ENCODE measurements around the gene EFNB1. TPM values are rescaled to one million over a fixed set of nuclear protein-coding genes. Genes with fewer than 3 reads are reported as not detected.
"Not testable (repeated sequence)": the region's sequence is repeated elsewhere in the genome, so short reads cannot be mapped to it uniquely, and the experiment has no call there.

EFNB1 gene
- 1 to 10 TPM; 3.1 to 4.2 TPM for total RNA-seq

GRCh38 chrX:68828740-68829581 lies at the start of gene EFNB1:
EFNB1 (plus strand) TSS chrX:68829021; CDS start chrX:68829777, 756 bp downstream.
- CTCF ChIA-PET = interaction anchor here (0.9 to 7.1 kb wide), 11 partner anchors 18 to 459 kb away, joined by 3 to 83 read pairs (median 5); partner anchors contain the start of gene PJA1
- TF ChIP-seq, protein P1, sequence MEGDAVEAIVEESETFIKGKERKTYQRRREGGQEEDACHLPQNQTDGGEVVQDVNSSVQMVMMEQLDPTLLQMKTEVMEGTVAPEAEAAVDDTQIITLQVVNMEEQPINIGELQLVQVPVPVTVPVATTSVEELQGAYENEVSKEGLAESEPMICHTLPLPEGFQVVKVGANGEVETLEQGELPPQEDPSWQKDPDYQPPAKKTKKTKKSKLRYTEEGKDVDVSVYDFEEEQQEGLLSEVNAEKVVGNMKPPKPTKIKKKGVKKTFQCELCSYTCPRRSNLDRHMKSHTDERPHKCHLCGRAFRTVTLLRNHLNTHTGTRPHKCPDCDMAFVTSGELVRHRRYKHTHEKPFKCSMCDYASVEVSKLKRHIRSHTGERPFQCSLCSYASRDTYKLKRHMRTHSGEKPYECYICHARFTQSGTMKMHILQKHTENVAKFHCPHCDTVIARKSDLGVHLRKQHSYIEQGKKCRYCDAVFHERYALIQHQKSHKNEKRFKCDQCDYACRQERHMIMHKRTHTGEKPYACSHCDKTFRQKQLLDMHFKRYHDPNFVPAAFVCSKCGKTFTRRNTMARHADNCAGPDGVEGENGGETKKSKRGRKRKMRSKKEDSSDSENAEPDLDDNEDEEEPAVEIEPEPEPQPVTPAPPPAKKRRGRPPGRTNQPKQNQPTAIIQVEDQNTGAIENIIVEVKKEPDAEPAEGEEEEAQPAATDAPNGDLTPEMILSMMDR (IDR thresholded peaks at IDR 0.05) = no peak
- peak; percentile 93 for ATAC-seq
- POLR2A ChIA-PET = no interaction called here
- H3K27ac Mint-ChIP-seq = peak within 1 kb of the TSS; percentile 75
- intact Hi-C loops (cut with micrococcal nuclease) = loop anchor here (5.0 to 10.0 kb wide), 2 partner anchors 393 to 456 kb away; no protein-coding TSS in a partner anchor
- no peaks in the 10 kb centered on the region for H3K27me3 Mint-ChIP-seq
- peaks cover 20% of the 10 kb centered on the region for H3K4me1 Mint-ChIP-seq (ENCODE audit: low read depth)
- H3K9me3 Mint-ChIP-seq = no peaks in the 10 kb centered on the region
- peak within 1 kb of the TSS; percentile 79 for H3K4me3 Mint-ChIP-seq
- peak; percentile 88 for DNase-seq
- no peaks in the 10 kb centered on the region for H3K36me3 Mint-ChIP-seq (ENCODE audit: low read depth)

DNA sequence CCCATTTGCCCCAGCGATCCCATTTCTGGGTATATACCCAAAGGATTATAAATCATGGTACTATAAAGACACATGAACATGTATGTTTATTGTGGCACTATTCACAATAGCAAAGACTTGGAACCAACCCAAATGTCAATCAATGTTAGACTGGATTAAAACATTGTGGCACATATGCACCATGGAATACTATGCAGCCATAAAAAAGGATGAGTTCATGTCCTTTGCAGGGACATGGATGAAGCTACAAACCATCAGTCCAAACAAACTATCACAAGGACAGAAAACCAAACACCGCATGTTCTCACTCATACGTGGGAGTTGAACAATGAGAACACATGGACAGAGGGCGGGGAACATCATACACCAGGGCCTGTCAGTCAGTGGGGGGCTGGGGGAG lies 47.5 kb upstream of the EFNB1 start:
- H3K36me3 Mint-ChIP-seq (ENCODE audit: low read depth); H3K27ac Mint-ChIP-seq; POLR2A ChIA-PET; H3K27me3 Mint-ChIP-seq; DNase-seq; H3K9me3 Mint-ChIP-seq; ATAC-seq; intact Hi-C loops (cut with micrococcal nuclease); CTCF ChIA-PET; H3K4me3 Mint-ChIP-seq; H3K4me1 Mint-ChIP-seq (ENCODE audit: low read depth): not testable (repeated sequence)

DNA sequence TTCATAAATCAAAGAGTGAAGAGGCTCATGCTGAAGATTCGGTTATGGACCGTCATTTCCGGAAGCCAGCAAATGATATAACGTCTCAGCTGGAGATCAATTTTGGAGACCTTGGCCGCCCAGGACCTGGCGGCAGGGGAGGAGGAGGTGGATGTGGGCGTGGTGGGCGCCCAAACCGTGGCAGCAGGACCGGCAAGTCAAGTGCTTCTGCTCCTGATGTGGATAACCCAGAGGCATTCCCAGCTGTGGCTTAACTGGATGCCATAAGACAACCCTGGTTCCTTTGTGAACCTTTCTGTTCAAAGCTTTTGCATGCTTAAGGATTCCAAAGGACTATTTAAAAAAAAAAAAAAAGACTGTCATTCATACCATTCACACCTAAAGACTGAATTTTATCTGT lies 44.0 kb upstream of the EFNB1 start:
- POLR2A ChIA-PET = no interaction called here
- CTCF ChIA-PET = no interaction called here
- intact Hi-C loops (cut with micrococcal nuclease) = no loop called here

GRCh38 chrX:68786581-68786980 lies 42.2 kb upstream of the EFNB1 start:
- H3K4me3 Mint-ChIP-seq; POLR2A ChIA-PET; H3K27ac Mint-ChIP-seq; H3K4me1 Mint-ChIP-seq (ENCODE audit: low read depth); DNase-seq; H3K27me3 Mint-ChIP-seq; H3K9me3 Mint-ChIP-seq; CTCF ChIA-PET; H3K36me3 Mint-ChIP-seq (ENCODE audit: low read depth); ATAC-seq; intact Hi-C loops (cut with micrococcal nuclease): not testable (repeated sequence)

More for the DNA sequence above, 44.0 kb upstream of the EFNB1 start:
- TF ChIP-seq, protein P1 (IDR thresholded peaks at IDR 0.05) = no peak
- Mint-ChIP-seq H3K36me3 (ENCODE audit: low read depth) (no peaks in the 10 kb centered on the region), H3K27me3 (no peaks in the 10 kb centered on the region), H3K9me3 (no peaks in the 10 kb centered on the region), H3K4me1 (ENCODE audit: low read depth) (no peaks in the 10 kb centered on the region), H3K4me3 (no peak overlapping the region), H3K27ac (no peak overlapping the region)
- ATAC-seq (no peak), DNase-seq (no peak)

DNA sequence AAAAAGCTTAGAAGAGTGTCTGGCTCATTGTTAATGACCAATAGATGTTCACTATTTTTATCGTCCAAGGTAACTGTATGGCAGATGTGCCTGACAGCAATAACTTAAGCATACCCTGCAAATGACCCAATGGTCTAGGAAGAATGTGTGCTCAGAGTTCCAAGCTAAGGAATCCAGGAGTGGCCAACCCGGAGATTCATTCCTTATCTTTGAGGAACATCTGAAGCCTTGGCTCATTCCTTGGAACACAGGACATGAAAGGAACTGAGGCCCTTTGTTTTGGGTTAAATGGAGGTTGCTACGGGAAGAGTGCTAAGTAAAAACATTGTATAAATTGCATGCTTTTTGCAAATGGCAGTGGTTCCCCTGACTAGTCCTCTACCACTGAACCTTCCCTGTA lies 38.9 kb upstream of the EFNB1 start:
- Mint-ChIP-seq H3K27ac (no peak overlapping the region), H3K4me3 (no peak overlapping the region), H3K27me3 (peaks cover 2% of the 10 kb centered on the region), H3K9me3 (no peaks in the 10 kb centered on the region), H3K36me3 (ENCODE audit: low read depth) (no peaks in the 10 kb centered on the region), H3K4me1 (ENCODE audit: low read depth) (no peaks in the 10 kb centered on the region)
- ATAC-seq (no peak), DNase-seq (no peak)
- ChIA-PET CTCF (no interaction called here), POLR2A (no interaction called here)
- TF ChIP-seq, protein P1 (IDR thresholded peaks at IDR 0.05) = no peak
- intact Hi-C loops (cut with micrococcal nuclease) = no loop called here

DNA sequence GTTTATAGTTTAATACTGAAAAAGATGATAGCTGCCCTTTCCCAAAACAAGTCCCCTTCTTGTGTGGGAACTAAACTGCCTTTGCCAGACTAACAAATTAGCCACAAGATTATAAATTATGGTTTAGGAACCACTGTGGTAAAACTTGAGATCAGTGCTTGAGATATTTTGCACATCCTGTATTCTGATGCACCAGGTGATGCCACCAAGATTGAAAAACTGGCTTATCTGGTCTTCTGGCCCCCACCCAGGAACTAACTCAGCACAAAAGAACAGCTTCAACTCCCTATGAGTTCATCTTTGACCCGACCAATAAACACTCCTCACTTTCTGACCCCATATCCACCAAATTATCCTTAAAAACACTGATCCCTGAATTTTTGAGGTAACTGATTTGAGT lies 36.7 kb upstream of the EFNB1 start:
- DNase-seq (no peak), ATAC-seq (no peak)
- TF ChIP-seq, protein P1 (IDR thresholded peaks at IDR 0.05) = no peak
- peaks cover 2% of the 10 kb centered on the region for H3K27me3 Mint-ChIP-seq
- no peak overlapping the region for H3K27ac Mint-ChIP-seq
- POLR2A ChIA-PET = no interaction called here
- H3K9me3 Mint-ChIP-seq = no peaks in the 10 kb centered on the region
- H3K4me3 Mint-ChIP-seq = no peak overlapping the region
- CTCF ChIA-PET = no interaction called here
- intact Hi-C loops (cut with micrococcal nuclease) = no loop called here
- no peaks in the 10 kb centered on the region for H3K36me3 Mint-ChIP-seq (ENCODE audit: low read depth)
- H3K4me1 Mint-ChIP-seq (ENCODE audit: low read depth) = no peaks in the 10 kb centered on the region
